ENCODE data around the gene GPAM.
"Not testable (repeated sequence)": the region's sequence is repeated elsewhere in the genome, so short reads cannot be mapped to it uniquely, and the experiment has no call there.

GPAM gene

DNA sequence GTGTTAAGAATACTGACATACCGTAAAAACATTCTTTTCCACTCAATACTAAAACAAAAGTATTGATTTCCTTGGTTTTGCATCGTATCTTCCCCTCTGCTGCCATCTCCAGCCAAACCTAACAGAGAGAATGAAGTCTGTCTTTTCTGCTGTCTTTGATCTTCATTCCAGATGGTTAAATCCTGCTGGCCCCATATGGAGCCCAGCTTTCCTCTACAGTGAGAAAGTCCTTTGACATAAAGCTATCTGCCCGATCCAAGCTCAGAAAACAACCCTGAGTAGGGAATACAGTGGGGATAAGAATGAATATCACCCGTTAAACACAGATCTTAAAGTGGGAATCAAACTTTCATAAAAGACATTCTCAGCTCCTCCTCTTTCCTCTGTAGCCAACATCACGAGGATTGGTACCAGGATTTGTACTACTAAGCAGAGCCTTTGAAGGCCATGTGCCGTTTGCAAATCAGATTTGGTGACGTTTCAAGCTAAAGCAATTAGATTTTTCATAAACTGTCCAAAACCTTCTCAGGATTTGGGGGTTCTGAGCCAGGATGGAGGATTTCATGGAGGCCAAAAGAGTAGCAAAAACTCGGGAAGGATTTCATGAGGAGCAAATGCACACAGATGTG, 30.8 kb upstream of the GPAM start:
- DNase-seq: no peak

DNA sequence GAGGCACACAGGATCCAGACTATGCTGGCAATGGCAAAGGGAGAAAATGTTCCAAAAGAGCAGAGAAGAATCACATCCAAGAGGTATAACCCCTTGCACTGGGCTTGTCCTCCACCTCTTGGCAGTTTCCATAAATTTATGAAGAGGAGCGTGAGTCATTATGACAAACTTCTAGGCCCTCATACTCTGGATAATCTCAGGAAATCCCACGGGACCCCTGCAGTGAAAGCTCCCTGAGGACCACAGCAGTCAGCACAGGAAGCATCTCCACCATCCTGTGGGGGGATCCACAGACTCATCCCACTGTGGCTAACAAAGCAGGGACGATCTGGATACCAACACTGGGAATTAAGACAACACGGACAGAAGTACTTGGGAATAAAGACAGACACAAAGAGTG, 30.3 kb upstream of the GPAM start:
- DNase-seq: no peak

GRCh38 chr10:112213098-112213823, 29.7 kb upstream of the GPAM start:
- DNase-seq: no peak

DNA sequence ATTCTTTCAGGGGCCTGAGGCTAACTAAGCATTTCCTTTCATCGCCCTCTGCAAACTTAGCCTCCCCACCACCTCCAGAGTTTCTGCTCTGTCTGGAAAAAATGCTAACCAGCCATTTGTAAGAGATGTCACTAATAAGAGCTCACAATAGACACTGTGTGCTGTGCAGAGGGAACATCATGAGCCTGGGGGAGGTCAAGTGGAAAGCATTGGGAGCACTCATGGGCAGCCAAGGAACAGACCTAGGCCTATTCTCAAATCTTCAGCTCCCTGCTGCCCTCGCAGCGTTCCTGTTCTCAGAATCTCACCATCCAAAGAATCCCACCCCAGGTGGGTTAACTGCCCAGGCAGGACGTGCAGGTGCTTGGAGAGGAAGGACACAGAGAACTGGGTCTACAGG, 27.1 kb upstream of the GPAM start:
- DNase-seq: no peak

GRCh38 chr10:112209684-112210131, 26.1 kb upstream of the GPAM start:
- no peak for DNase-seq

DNA sequence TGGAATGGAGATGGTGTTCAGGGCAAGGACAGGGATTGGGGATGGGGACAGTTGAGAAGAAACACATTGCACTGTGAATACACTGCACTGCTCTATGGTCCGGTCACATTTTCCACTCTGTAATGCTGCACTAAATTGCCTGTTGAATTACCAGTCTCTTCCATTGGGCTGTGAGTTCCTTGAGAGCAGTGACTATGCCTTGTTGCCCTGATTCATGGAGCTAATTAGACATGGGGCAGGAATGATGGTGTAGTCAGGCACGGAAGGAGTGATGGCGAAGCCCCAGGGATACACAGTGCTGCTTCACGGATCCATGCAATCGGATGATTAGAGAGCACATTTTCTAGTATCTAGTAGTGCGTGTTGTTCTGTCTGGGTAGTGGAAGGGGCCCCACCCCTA, 25.4 kb upstream of the GPAM start:
- DNase-seq: no peak

DNA sequence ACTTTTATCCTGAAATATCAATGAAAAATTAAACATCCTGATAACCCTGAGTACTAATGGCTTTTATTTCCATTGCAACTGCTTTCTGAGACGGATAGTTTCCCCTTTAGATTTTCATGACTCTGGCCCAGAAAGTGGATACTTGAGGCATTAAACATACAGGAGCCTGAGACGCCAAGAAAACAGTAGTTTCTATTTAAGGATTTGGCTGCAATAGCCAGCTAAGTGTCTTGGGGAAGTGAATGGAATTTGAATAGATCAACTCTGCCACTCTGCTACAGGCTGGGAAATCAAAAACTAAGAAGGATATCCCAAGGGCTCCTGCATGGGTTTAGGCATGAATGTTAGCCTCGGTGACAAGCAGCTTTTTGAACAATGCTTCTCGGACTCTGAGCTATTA, 24.7 kb upstream of the GPAM start:
- DNase-seq: no peak

DNA sequence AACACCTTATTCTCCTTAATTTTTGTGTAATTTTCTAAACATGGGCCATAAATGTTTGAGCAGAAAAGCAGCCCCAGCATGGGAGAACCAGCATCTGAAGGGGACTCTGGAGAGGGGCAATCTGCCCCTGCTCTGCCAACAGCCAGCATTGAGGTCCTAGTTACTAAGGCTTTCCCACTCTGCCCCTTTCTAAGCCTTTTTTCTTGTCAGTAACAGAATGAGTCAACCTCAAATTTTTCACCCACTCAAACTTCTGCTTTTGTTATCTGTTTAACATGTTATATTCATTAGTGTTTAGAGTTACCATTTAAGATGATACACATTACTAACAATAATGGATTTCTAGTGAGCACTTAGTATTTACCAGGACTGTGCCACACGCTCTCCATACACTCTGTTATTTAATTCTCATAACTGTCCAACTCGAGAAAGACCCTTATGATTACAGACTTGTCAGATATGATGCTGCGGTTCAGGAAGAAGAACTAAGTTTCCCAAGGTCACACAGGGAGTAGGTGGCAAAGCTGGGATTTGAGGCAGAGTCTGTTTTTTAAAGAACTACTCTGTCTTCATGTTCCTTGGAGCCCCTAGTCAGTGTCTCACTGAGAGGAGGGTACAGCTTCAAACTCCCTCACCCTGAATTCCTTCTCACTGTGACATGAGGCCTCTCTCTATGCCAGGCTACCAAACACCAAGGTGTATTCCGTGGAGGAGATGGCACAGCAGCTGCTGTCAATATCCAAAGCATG, 19.9 kb upstream of the GPAM start:
- no peak for DNase-seq

DNA sequence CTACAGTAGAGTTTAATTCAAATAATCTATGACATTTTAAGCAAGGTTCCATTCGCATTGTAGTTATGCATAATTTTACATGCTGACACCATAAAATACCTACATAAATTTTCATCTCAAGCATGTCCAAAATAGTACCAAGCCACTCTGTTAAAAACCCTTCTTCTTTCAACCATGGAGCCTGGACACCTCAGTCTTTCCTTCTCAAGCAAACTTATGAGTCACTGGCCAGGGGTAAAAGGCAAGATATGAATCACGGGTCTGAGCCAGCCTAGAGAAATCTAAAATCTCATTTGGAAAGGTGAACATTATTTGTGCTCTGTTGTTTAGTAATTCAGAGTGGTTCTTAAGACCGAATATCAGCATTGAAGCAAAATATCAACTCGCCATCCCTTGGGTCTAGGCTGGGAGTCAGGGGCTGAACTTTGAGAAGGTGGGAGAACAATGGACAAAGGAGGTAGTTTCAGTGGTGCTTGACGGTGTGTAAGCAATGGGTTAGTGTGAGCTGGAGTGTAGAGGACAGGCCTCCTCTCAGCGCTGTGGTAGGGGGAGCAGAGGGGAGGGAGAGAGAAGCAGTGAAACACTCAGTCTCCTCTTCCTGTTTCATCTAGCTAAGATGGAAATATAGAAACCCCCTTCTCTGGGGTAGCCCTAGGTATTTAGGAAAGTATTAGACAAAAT, 19.1 kb upstream of the GPAM start:
- DNase-seq: no peak

DNA sequence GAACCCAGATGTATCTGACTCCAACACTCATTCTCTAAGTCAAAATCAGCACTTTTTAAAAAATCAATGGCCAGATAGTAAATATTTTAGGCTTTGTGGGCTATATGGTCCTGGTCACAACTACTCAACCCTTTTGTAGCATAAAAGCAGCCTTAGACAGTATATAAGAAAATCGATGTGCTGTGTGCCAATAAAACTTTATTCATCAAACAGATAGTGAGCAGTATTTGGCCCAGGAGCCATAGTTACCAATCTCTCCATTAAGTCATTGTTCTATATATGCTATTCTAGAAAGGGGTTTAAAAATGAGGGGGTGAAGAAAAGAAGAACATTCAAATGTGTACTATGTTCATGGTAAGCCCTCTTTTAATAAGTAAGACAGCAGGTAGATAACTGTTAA, 18.5 kb upstream of the GPAM start:
- DNase-seq: no peak

GRCh38 chr10:112201334-112201733, 17.8 kb upstream of the GPAM start:
- DNase-seq: no peak

DNA sequence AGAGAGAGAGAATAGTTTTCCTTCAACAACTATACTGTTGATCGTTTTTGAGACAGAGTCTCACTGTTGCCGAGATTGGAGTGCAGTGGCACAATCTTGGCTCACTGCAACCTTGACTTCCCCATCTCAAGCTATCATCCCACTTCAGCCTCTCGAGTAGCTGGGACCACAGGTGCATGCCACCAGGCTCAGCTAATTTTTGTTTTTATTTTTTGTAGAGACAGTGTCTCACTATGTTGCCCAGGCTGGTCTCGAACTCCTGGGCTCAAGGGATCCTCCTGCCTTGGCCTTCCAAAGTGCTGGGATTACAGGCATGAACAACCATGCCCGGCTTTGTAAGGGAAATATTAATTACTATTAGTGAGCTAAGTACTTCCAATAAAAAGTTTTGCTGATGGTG, 16.7 kb upstream of the GPAM start:
- DNase-seq: not testable (repeated sequence)

- DNase-seq: not testable (repeated sequence)
Measured at GRCh38 chr10:112197662-112198061, 14.1 kb upstream of the GPAM start.

GRCh38 chr10:112195224-112195623, 11.7 kb upstream of the GPAM start:
- DNase-seq: no peak

GRCh38 chr10:112191791-112192190, 8.2 kb upstream of the GPAM start:
- no peak for DNase-seq

- DNase-seq: no peak
Measured at GRCh38 chr10:112191041-112191590, 7.6 kb upstream of the GPAM start.

DNA sequence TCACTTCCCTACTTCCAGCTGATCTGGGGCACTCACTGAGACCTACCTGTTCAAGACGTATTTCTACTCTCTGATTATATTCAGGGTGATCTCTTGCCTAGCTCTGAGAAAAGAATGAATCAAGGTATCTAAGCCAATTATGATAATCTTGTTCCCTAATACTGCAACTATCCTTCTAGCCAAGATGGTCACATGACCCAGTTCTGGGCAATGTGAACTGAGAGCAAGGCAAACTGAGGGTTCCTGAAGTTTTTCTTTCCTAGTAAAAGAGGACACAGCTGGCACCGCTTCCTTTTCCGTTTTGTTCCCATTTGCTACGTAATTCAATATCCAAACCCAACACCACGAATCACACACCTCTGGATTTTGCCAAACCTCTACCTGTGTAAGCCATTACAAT, 5.9 kb upstream of the GPAM start:
- no peak for DNase-seq

GRCh38 chr10:112187527-112187926, 4.0 kb upstream of the GPAM start:
- DNase-seq: no peak

DNA sequence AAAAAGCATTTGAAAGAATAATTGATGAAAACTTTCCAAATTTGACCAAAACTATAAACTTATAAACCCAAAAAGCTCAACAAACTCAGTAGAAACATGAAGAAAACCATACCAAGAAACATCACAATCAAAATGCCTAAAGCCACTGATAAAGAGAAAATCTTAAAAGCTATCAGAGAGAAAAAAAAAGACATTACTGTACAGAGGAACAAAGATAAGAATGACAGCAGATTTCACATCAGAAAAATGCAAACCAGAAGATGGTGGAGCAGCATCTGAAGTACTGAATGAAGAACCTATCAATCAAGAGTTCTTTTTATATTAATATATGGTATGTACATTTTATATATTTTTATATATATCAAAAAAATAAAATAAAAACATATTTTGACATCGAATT, 2.4 kb upstream of the GPAM start:
- DNase-seq: no peak

DNA sequence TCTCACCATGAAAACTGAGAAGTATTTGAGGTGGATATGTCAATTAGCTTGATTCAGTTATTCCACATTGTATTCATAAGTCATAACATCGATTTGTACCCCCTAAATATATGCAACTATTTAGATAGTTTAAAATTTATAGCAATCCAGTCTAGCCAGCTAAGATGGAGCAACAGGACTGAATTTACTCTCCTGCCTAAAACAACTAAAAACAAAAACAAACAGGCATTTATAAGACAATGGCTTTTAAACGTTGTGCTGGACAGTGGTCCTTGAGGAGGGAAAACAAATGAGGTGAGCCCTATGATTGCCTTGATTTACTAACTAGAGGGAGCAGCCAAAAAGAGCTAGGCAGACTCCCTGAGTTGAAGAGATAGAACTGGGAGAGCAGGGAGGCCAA, 814 bp upstream of the GPAM start:
- no peak for DNase-seq

- DNase-seq: no peak
Measured at GRCh38 chr10:112184052-112184371, 447 bp upstream of the GPAM start.

DNA sequence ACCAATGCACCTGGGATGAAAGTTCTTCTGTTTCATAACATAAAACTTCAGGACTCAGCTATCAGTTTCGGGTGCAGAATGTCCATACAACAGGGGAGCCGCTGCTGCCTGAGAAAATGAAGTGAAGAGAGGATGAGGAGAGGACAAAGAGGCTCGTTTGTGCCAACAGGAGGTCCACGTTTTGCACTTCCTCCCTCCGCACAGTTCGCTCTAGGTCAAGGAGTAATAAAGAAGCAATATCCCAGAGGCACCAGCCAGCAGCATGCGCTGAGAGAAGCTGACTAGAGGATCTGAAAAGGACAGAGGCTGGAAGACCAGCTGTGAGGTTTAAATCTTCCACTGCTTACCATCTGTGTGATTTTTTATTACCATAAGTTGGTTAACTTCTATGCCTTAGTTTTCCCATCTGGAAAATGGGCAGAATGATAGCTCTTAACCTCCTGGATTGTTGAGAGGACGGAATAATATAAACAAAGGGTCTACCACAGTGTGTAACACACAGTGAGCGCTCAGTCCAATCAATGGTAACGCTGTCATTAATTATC, 709 bp downstream of the GPAM start:
- DNase-seq: no peak

DNA sequence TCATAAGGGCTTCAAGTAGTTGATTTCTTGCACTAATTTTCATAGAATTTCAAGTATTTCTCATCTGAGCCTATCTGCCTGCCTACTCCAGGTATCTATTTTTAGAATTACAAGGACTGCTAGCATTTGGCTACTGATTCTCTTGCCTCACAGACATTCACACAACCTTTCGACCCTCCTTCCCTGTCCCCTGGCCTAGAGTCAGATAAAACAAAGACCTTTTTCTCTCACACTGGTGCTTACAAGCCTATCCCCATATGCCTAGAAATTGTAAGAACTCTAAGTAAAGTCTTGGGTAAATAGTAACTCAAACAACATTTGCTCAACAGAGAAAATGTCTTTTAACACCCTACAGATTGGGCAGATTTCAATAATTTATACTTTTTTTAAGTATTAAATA, 6.3 kb downstream of the GPAM start:
- no peak for DNase-seq

All from right forelimb (tissue), 1 donor.